AG09319 (cell line): ENCODE results near the gene USP5.

Experiments used
- DNase-seq: peaks from one replicate; pipeline ENCODE4 v3.0.0-alpha.2; 2010; ENCODE audit warnings: low read depth; ENCODE audit errors: extremely low read depth
- TF ChIP-seq, protein P1 (sequence below): IDR thresholded peaks from 2 replicates; pipeline ENCODE4 v1.5.1; 2011; ENCODE audit warnings: low read depth, mild to moderate bottlenecking, inconsistent platforms, low read length, moderate library complexity

Gene USP5

GRCh38 chr12:6830999-6831398 lies 21.0 kb upstream of the USP5 start:
- no peak for DNase-seq
- TF ChIP-seq, protein P1, sequence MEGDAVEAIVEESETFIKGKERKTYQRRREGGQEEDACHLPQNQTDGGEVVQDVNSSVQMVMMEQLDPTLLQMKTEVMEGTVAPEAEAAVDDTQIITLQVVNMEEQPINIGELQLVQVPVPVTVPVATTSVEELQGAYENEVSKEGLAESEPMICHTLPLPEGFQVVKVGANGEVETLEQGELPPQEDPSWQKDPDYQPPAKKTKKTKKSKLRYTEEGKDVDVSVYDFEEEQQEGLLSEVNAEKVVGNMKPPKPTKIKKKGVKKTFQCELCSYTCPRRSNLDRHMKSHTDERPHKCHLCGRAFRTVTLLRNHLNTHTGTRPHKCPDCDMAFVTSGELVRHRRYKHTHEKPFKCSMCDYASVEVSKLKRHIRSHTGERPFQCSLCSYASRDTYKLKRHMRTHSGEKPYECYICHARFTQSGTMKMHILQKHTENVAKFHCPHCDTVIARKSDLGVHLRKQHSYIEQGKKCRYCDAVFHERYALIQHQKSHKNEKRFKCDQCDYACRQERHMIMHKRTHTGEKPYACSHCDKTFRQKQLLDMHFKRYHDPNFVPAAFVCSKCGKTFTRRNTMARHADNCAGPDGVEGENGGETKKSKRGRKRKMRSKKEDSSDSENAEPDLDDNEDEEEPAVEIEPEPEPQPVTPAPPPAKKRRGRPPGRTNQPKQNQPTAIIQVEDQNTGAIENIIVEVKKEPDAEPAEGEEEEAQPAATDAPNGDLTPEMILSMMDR = no peak

DNA sequence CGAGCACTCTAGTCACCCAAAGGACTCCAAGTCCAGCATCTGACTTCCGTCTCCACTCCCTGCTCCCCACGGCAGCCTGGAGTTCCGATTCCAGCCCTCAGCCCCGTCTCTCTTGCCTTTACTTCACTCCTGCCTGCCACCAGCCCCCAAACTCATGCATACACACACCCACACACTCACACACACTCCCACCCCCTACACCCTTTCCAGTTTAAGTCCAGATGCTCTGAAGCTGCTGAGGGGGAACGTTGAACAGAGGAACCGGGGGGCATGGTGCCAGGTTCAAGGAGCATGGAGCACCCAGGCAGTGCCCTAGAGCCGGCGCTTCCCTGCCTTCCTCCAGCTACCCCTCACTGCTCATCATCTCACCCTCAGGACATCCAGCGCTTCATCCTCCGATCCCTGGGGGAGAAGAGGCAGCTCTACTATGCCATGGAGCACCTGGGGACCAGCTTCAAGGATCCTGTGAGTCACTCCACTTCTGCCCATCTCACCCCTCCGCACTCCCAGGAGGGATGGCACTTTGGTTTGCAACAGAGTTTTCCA lies 20.4 kb upstream of the USP5 start:
- TF ChIP-seq, protein P1 = no peak
- DNase-seq = no peak

- DNase-seq = no peak
- TF ChIP-seq, protein P1 = no peak
Observed at GRCh38 chr12:6832125-6832524, 19.8 kb upstream of the USP5 start.

DNA sequence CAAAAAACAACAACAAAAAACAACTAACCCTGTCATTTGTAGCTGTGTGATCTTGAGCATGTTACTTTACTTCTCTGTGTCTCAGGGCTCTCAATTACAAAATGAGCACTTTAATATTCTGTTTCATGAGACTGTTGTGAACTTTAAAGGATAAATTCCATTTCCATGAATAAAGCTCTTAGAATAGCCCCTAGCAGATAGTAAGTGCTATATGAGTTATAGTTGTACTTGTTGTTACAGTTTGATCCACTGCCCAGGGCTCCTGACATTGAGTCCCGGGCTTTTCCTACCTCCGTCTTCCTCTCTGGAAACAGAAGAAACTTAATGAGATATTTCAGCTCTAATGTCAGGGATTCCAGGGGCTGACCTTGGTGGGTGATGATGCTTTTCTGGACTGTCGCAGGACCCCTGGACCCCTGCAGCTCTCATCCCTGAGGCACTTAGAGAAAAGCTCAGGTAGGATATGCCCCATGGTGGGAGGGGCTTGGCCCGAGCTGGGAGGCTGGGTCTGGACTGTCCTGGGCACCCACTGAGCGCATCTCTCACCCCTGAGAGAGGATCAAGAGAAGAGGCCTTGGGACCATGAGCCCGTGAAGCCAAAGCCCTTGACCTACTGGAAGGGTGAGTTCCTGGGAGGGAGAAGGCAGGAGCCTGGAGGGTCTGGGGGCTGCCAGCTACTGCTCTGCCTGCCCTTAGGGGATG lies 18.6 kb upstream of the USP5 start:
- no peak for DNase-seq
- TF ChIP-seq, protein P1 = no peak

GRCh38 chr12:6834254-6834653 lies 17.7 kb upstream of the USP5 start:
- TF ChIP-seq, protein P1 = no peak
- no peak for DNase-seq

DNA sequence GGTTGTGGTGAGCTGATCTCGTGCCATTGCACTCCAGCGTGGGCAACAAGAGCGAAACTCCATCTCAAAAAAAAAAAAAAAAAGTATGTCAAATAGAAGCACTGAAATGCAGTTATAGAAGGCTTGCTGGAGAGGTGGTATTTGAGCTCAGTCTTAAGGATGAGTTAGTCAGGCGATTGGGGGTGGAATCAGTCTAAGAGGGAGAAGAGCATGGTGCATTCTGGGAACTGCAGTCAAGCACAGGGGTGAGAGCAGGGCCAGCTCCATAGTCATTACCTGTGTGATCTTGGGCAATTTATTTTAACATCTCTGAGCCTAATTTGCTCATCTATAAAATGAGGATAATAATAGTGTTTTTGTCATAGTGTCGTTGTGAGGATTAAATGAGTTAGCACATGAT lies 17.1 kb upstream of the USP5 start:
- TF ChIP-seq, protein P1 = no peak
- DNase-seq = no peak

DNA sequence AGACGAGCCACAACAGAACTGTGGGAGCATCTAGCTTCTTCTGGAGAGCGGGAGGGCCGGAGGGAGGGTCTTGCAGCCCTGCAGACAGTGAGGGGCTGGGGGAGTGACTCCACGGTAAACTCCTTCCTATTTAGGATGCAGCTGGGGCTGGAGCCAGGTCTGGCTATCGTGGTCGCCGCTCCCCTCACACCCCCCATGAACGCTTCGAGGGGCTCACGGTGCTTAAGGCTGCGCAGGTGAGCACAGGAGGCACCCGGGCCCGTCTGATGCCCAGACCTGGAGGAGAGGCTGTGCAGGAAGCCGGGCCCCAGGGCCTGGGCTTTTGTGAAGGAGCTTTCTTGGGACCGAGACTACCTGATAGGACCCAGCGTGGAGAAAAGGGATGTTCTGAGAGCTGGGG lies 15.1 kb upstream of the USP5 start:
- DNase-seq = no peak
- TF ChIP-seq, protein P1 = no peak
